ENCODE results near the gene DNAH14.

Gene DNAH14

GRCh38 chr1:225042263-225042662 is 112.8 kb downstream of the DNAH14 start:
- no peak overlapping the region for H3K27ac ChIP-seq
- no peak for TF ChIP-seq ZFX (IDR thresholded peaks at IDR 0.05; ENCODE audit: borderline replicate concordance)
- TF ChIP-seq CTCF (IDR thresholded peaks at IDR 0.05) = no peak

- no peak overlapping the region for H3K27ac ChIP-seq
- TF ChIP-seq CTCF (IDR thresholded peaks at IDR 0.05) (no peak), ZFX (IDR thresholded peaks at IDR 0.05; ENCODE audit: borderline replicate concordance) (no peak)
Observed at GRCh38 chr1:225044258-225044657, 114.8 kb downstream of the DNAH14 start.

- H3K27ac ChIP-seq = no peak overlapping the region
- TF ChIP-seq ZFX (IDR thresholded peaks at IDR 0.05; ENCODE audit: borderline replicate concordance) = no peak
- no peak for TF ChIP-seq CTCF (IDR thresholded peaks at IDR 0.05)
Observed at GRCh38 chr1:225049594-225049993, 120.1 kb downstream of the DNAH14 start.

GRCh38 chr1:225063722-225064121 is 134.2 kb downstream of the DNAH14 start:
- no peak for TF ChIP-seq CTCF (IDR thresholded peaks at IDR 0.05)
- TF ChIP-seq ZFX (IDR thresholded peaks at IDR 0.05; ENCODE audit: borderline replicate concordance) = no peak
- H3K27ac ChIP-seq = no peak overlapping the region

- no peak for TF ChIP-seq ZFX (IDR thresholded peaks at IDR 0.05; ENCODE audit: borderline replicate concordance)
- no peak for TF ChIP-seq CTCF (IDR thresholded peaks at IDR 0.05)
- H3K27ac ChIP-seq = no peak overlapping the region
Observed at GRCh38 chr1:225070972-225071371, 141.5 kb downstream of the DNAH14 start.

GRCh38 chr1:225097175-225097574 is 167.7 kb downstream of the DNAH14 start:
- no peak for TF ChIP-seq ZFX (IDR thresholded peaks at IDR 0.05; ENCODE audit: borderline replicate concordance)
- TF ChIP-seq CTCF (IDR thresholded peaks at IDR 0.05) = no peak
- H3K27ac ChIP-seq = no peak overlapping the region

GRCh38 chr1:225111000-225111399 is 181.5 kb downstream of the DNAH14 start:
- TF ChIP-seq ZFX (IDR thresholded peaks at IDR 0.05; ENCODE audit: borderline replicate concordance) (no peak), CTCF (IDR thresholded peaks at IDR 0.05) (no peak)
- no peak overlapping the region for H3K27ac ChIP-seq

All from 22Rv1 (cell line).